ENCODE results near the gene TMPRSS11E.
"Not testable (repeated sequence)": the region's sequence is repeated elsewhere in the genome, so short reads cannot be mapped to it uniquely, and the experiment has no call there.

The TMPRSS11E gene

GRCh38 chr4:68407868-68408190 lies 39.4 kb upstream of the TMPRSS11E start:
- Histone ChIP-seq H3K27me3 (peaks cover 0 to 5% of the 10 kb centered on the region in 2 donors), H3K27ac (no peak overlapping the region), H3K4me3 (no peak overlapping the region), H3K9me3 (no peaks in the 10 kb centered on the region), H3K4me1 (no peaks in the 10 kb centered on the region), H3K36me3 (no peaks in the 10 kb centered on the region)
- intact Hi-C loops (cut with DNase I; ENCODE audit: low total_unique reads) = no loop called here
- no peak for DNase-seq
- no peak for TF ChIP-seq CTCF (IDR thresholded peaks at IDR 0.05)

- Histone ChIP-seq H3K4me1 (no peaks in the 10 kb centered on the region), H3K27me3 (peaks cover 0 to 5% of the 10 kb centered on the region in 2 donors), H3K27ac (no peak overlapping the region), H3K36me3 (no peaks in the 10 kb centered on the region), H3K4me3 (no peak overlapping the region), H3K9me3 (no peaks in the 10 kb centered on the region)
- intact Hi-C loops (cut with DNase I; ENCODE audit: low total_unique reads) = no loop called here
- no peak for TF ChIP-seq CTCF (IDR thresholded peaks at IDR 0.05)
- DNase-seq = no peak
Observed at GRCh38 chr4:68410149-68410548, 37.1 kb upstream of the TMPRSS11E start.

GRCh38 chr4:68410643-68411042 lies 36.6 kb upstream of the TMPRSS11E start:
- no peak overlapping the region for H3K27ac ChIP-seq
- H3K4me1 ChIP-seq = no peaks in the 10 kb centered on the region
- no peak for TF ChIP-seq CTCF (IDR thresholded peaks at IDR 0.05)
- no peaks in the 10 kb centered on the region for H3K9me3 ChIP-seq
- peaks cover 0 to 5% of the 10 kb centered on the region in 2 donors for H3K27me3 ChIP-seq
- intact Hi-C loops (cut with DNase I; ENCODE audit: low total_unique reads) = no loop called here
- H3K36me3 ChIP-seq = no peaks in the 10 kb centered on the region
- H3K4me3 ChIP-seq = no peak overlapping the region
- no peak for DNase-seq

- H3K4me3 ChIP-seq; H3K27me3 ChIP-seq; H3K27ac ChIP-seq; H3K9me3 ChIP-seq; H3K36me3 ChIP-seq; intact Hi-C loops (cut with DNase I; ENCODE audit: low total_unique reads); H3K4me1 ChIP-seq; DNase-seq: not testable (repeated sequence)
Observed at GRCh38 chr4:68412031-68412430, 35.2 kb upstream of the TMPRSS11E start.

- no peak overlapping the region for H3K27ac ChIP-seq
- no peaks in the 10 kb centered on the region for H3K27me3 ChIP-seq
- DNase-seq = no peak
- no peak for TF ChIP-seq CTCF (IDR thresholded peaks at IDR 0.05)
- intact Hi-C loops (cut with DNase I; ENCODE audit: low total_unique reads) = no loop called here
- peaks cover 0 to 11% (median 8%) of the 10 kb centered on the region in 3 donors for H3K9me3 ChIP-seq
- H3K4me3 ChIP-seq = no peak overlapping the region
- H3K4me1 ChIP-seq = no peaks in the 10 kb centered on the region
- H3K36me3 ChIP-seq = no peaks in the 10 kb centered on the region
Observed at GRCh38 chr4:68416591-68416990, 30.7 kb upstream of the TMPRSS11E start.

- no peak for TF ChIP-seq CTCF (IDR thresholded peaks at IDR 0.05)
- intact Hi-C loops (cut with DNase I; ENCODE audit: low total_unique reads) = no loop called here
- no peak overlapping the region for H3K27ac ChIP-seq
- no peaks in the 10 kb centered on the region for H3K36me3 ChIP-seq
- no peak overlapping the region for H3K4me3 ChIP-seq
- no peaks in the 10 kb centered on the region for H3K9me3 ChIP-seq
- H3K4me1 ChIP-seq = no peaks in the 10 kb centered on the region
- DNase-seq = no peak
- H3K27me3 ChIP-seq = no peaks in the 10 kb centered on the region
Observed at GRCh38 chr4:68426516-68426915, 20.7 kb upstream of the TMPRSS11E start.

All from tibial artery (tissue), 4 donors.